HEK293T (cell line): Measurements from ENCODE around the gene CTPS2.

Experiments
- CTCF ChIA-PET: fragments of 350-600 bp; formaldehyde crosslinking; extraction: SDS; loops from one replicate; lab custom pipeline; 2021; ENCODE audit warnings: antibody characterized with exemption, inconsistent platforms; lab: Yijun Ruan, JAX
- POLR2A ChIA-PET: fragments of 350-600 bp; formaldehyde crosslinking; extraction: SDS; loops from one replicate; lab custom pipeline; 2020; ENCODE audit warnings: antibody characterized with exemption, inconsistent platforms; lab: Yijun Ruan, JAX
- DNase-seq: peaks from one replicate; pipeline ENCODE4 v3.0.0; 2012; ENCODE audit warnings: mixed read lengths; ENCODE audit errors: extremely low spot score
- ARNT ChIP-seq: fragments of 450-650 bp; IDR thresholded peaks from 2 replicates; pipeline ENCODE4 v1.6.1; 2017; ENCODE audit warnings: mild to moderate bottlenecking
- BHLHE40 ChIP-seq: fragments of 450-650 bp; IDR thresholded peaks from 2 replicates; pipeline ENCODE4 v1.6.1; 2016; ENCODE audit warnings: mild to moderate bottlenecking, moderate library complexity, borderline replicate concordance
- CTBP1 ChIP-seq: fragments of 450-650 bp; IDR thresholded peaks from 2 replicates; pipeline ENCODE4 v1.6.1; 2016; ENCODE audit warnings: borderline replicate concordance
- ELF4 ChIP-seq: fragments of 450-650 bp; IDR thresholded peaks from 2 replicates; pipeline ENCODE4 v1.6.1; 2017; ENCODE audit warnings: antibody characterized with exemption
- FOXA1 ChIP-seq: fragments of 450-650 bp; IDR thresholded peaks from 2 replicates; pipeline ENCODE4 v1.6.1; 2016; ENCODE audit warnings: mild to moderate bottlenecking
- FOXK2 ChIP-seq: fragments of 450-650 bp; IDR thresholded peaks from 2 replicates; pipeline ENCODE4 v1.6.1; 2016; ENCODE audit warnings: mild to moderate bottlenecking
- FOXM1 ChIP-seq: fragments of 450-650 bp; IDR thresholded peaks from 2 replicates; pipeline ENCODE4 v1.6.1; 2017; ENCODE audit warnings: mild to moderate bottlenecking, borderline replicate concordance
- HDGF ChIP-seq: fragments of 450-650 bp; IDR thresholded peaks from 2 replicates; pipeline ENCODE4 v1.6.1; 2017; ENCODE audit warnings: antibody characterized with exemption, borderline replicate concordance
- L3MBTL2 ChIP-seq: fragments of 450-650 bp; conservative IDR thresholded peaks from 2 replicates; pipeline ENCODE4 v1.6.1; 2016; ENCODE audit warnings: mild to moderate bottlenecking
- LEF1 ChIP-seq: fragments of 450-650 bp; IDR thresholded peaks from 2 replicates; pipeline ENCODE4 v1.6.1; 2017; ENCODE audit warnings: mild to moderate bottlenecking, borderline replicate concordance
- NFRKB ChIP-seq: fragments of 450-650 bp; IDR thresholded peaks from 2 replicates; pipeline ENCODE4 v1.6.1; 2016; ENCODE audit warnings: mild to moderate bottlenecking, moderate library complexity
- PKNOX1 ChIP-seq: fragments of 450-650 bp; IDR thresholded peaks from 2 replicates; pipeline ENCODE4 v1.6.1; 2016
- SP1 ChIP-seq: fragments of 450-650 bp; IDR thresholded peaks from 2 replicates; pipeline ENCODE4 v1.6.1; 2017
- SUZ12 ChIP-seq: fragments of 450-650 bp; IDR thresholded peaks from 2 replicates; pipeline ENCODE4 v1.6.1; 2016; ENCODE audit warnings: mild to moderate bottlenecking
- TARDBP ChIP-seq: fragments of 450-650 bp; IDR thresholded peaks from 2 replicates; pipeline ENCODE4 v1.6.1; 2016
- ZNF384 ChIP-seq: fragments of 450-650 bp; IDR thresholded peaks from 2 replicates; pipeline ENCODE4 v1.6.1; 2016

CTPS2 gene

GRCh38 chrX:16700734-16701133 lies 11.7 kb downstream of the CTPS2 start:
- DNase-seq = no peak
- CTCF ChIA-PET = no interaction called here
- no peak for TF ChIP-seq SP1
- no peak for TF ChIP-seq LEF1
- TF ChIP-seq SUZ12 = no peak
- TF ChIP-seq L3MBTL2 = no peak
- TF ChIP-seq ZNF384 = no peak
- no peak for TF ChIP-seq NFRKB
- no peak for TF ChIP-seq PKNOX1
- no peak for TF ChIP-seq CTBP1
- no peak for TF ChIP-seq FOXM1
- TF ChIP-seq BHLHE40 = no peak
- TF ChIP-seq ARNT = no peak
- TF ChIP-seq FOXK2 = no peak
- no peak for TF ChIP-seq HDGF
- no peak for TF ChIP-seq ELF4
- TF ChIP-seq FOXA1 = no peak
- no peak for TF ChIP-seq TARDBP
- POLR2A ChIA-PET = no interaction called here

- ChIA-PET CTCF (no interaction called here), POLR2A (interaction anchor here (1.1 kb wide), 1 partner anchor 21 kb away, joined by 4 read pairs; no protein-coding TSS in a partner anchor)
- TF ChIP-seq FOXA1 (no peak), CTBP1 (no peak), ELF4 (no peak), TARDBP (no peak), NFRKB (no peak), SP1 (no peak)
- DNase-seq = no peak
Observed at GRCh38 chrX:16699389-16699788, 13.1 kb downstream of the CTPS2 start.

GRCh38 chrX:16696956-16697355 lies 15.5 kb downstream of the CTPS2 start:
- ChIA-PET POLR2A (interaction anchor here (1.4 kb wide), 2 partner anchors 15 to 23 kb away, joined by 3 to 4 read pairs; partner anchors contain the start of genes CTPS2 and SYAP1), CTCF (no interaction called here)
- no peak for DNase-seq
- no peak for TF ChIP-seq ELF4
- no peak for TF ChIP-seq NFRKB

- DNase-seq = peak; percentile 67
- CTCF ChIA-PET = interaction anchor here (0.8 kb wide), 1 partner anchor 16 kb away, joined by 3 read pairs; no protein-coding TSS in a partner anchor
- TF ChIP-seq NFRKB = no peak
- TF ChIP-seq ZNF384 = no peak
- TF ChIP-seq FOXM1 = no peak
- no peak for TF ChIP-seq FOXA1
- TF ChIP-seq TARDBP = no peak
- TF ChIP-seq PKNOX1 = no peak
- TF ChIP-seq ARNT = no peak
- TF ChIP-seq L3MBTL2 = no peak
- no peak for TF ChIP-seq BHLHE40
- no peak for TF ChIP-seq ELF4
- no peak for TF ChIP-seq CTBP1
- POLR2A ChIA-PET = no interaction called here
Observed at GRCh38 chrX:16695079-16695676, 17.3 kb downstream of the CTPS2 start.

GRCh38 chrX:16687514-16687913 lies 25.0 kb downstream of the CTPS2 start:
- no peak for TF ChIP-seq BHLHE40
- no peak for TF ChIP-seq LEF1
- POLR2A ChIA-PET = no interaction called here
- DNase-seq = no peak
- CTCF ChIA-PET = no interaction called here

- ChIA-PET CTCF (interaction anchor here (0.5 to 0.6 kb wide), 2 partner anchors 142 to 197 kb away, joined by 4 read pairs; no protein-coding TSS in a partner anchor), POLR2A (no interaction called here)
Observed at GRCh38 chrX:16683007-16683664, 29.3 kb downstream of the CTPS2 start.

More at GRCh38 chrX:16683007-16683664, 29.3 kb downstream of the CTPS2 start:
- TF ChIP-seq PKNOX1 = no peak
- no peak for TF ChIP-seq CTBP1
- no peak for TF ChIP-seq FOXK2
- no peak for TF ChIP-seq SUZ12
- TF ChIP-seq ZNF384 = no peak
- no peak for TF ChIP-seq FOXA1
- no peak for TF ChIP-seq LEF1
- TF ChIP-seq NFRKB = no peak
- TF ChIP-seq BHLHE40 = no peak
- TF ChIP-seq ELF4 = no peak
- no peak for TF ChIP-seq HDGF
- no peak for TF ChIP-seq FOXM1
- TF ChIP-seq L3MBTL2 = no peak
- no peak for TF ChIP-seq TARDBP
- no peak for DNase-seq
